Stomach (tissue), 9 donors: ENCODE data around the gene USP24. TPM values are rescaled to one million over a fixed set of nuclear protein-coding genes. Genes with fewer than 3 reads are reported as not detected.

Source experiments
- DNase-seq, 2 donors: peaks; one replicate each; pipeline versions ENCODE4 v3.0.0 to v3.0.0-alpha.2; 2013 to 2019
- H3K27ac ChIP-seq, 5 donors: fragments of 200-600 bp in 4 of 5; sonication (generic) in 4 of 5; one replicate each; pipeline ENCODE4 v1.5.1; 2013 to 2019; ENCODE audit warnings: mild to moderate bottlenecking in 1 of 5, moderate library complexity in 1 of 5
- H3K27me3 ChIP-seq, 3 donors: fragments of 200-600 bp; sonication (generic); one replicate each; pipeline ENCODE4 v1.5.1; 2017 to 2019; ENCODE audit warnings: mixed run types in 1 of 3
- H3K36me3 ChIP-seq, 4 donors: fragments of 200-600 bp; sonication (generic); 1 replicate in 3 of 4; 2 replicates in 1 of 4; pipeline ENCODE4 v1.5.1; 2016 to 2019
- H3K4me1 ChIP-seq, 4 donors: fragments of 200-600 bp; sonication (generic); one replicate each; pipeline ENCODE4 v1.5.1; 2016 to 2019
- H3K4me3 ChIP-seq, 4 donors: fragments of 200-600 bp; sonication (generic) in 3 of 4; one replicate each; pipeline ENCODE4 v1.5.1; 2016 to 2019; ENCODE audit warnings: mild to moderate bottlenecking in 1 of 4
- H3K9me3 ChIP-seq, 4 donors: fragments of 200-600 bp; sonication (generic); one replicate each; pipeline ENCODE4 v1.5.1; 2016 to 2019
- EP300 ChIP-seq: sonication (generic); formaldehyde crosslinking; IDR thresholded peaks from one replicate; pipeline ENCODE4 v1.6.1; 2017; ENCODE audit warnings: antibody characterized with exemption
- POLR2A ChIP-seq, 4 donors: fragments of 450-650 bp; IDR thresholded peaks; one replicate each; pipeline ENCODE4 v1.6.1; 2016; ENCODE audit warnings: antibody characterized with exemption in 4 of 4, control low read depth in 2 of 4, mild to moderate bottlenecking in 1 of 4, moderate library complexity in 1 of 4
- POLR2AphosphoS5 ChIP-seq, 3 donors: sonication (generic); formaldehyde crosslinking; IDR thresholded peaks; one replicate each; pipeline ENCODE4 v1.6.1; 2016; ENCODE audit warnings: antibody characterized with exemption in 3 of 3
- WGBS, 5 donors: extraction: QIAGEN DNeasy Blood & Tissue Kit in 3 of 5; methylation state at CpG; one replicate each; pipeline versions ENCODE4 v1.1.5 to v1.1.7; 2013 to 2018; 5-methylcytosine and 5-hydroxymethylcytosine counted together
- intact Hi-C: fragments of 100-400 bp; cut with DNase I; formaldehyde crosslinking; loops from one replicate; pipeline ENCODE4 v1.15.1; 2023; ENCODE audit warnings: low total_unique reads
- polyA plus RNA-seq, 3 donors: library from polyadenylated mRNA; stranded (reverse); fragments of 200-250 nt; gene quantifications; one replicate each; pipeline ENCODE4 v1.2.3, GENCODE V29; 2013
- total RNA-seq, 5 donors: library from RNA; depleted of rRNA; stranded (reverse); fragments of >200 nt; gene quantifications; one replicate each; pipeline versions ENCODE4 v1.1.0 to v1.2.3, GENCODE V29; 2014 to 2016
- TF ChIP-seq, protein P1 (sequence below), 7 experiments: fragments of 450-650 bp in 4 of 7; fragments of 200-600 bp in 3 of 7; sonication (generic) in 3 of 7; IDR thresholded peaks; one replicate each; pipeline ENCODE4 v1.5.1; 2016 to 2019; ENCODE audit warnings: antibody characterized with exemption in 7 of 7, control low read depth in 2 of 7, mild to moderate bottlenecking in 1 of 7
- donor health status: healthy with polysubstance abuse.
- donor health status: Bipolar disorder and iron deficiency.
- donor health status: healthy.

The USP24 gene
- total and polyA plus RNA-seq, 8 donors, result 5.5 to 114 (median 17.0) TPM

- no peaks in the 10 kb centered on the region for H3K9me3 ChIP-seq
- no peaks in the 10 kb centered on the region for H3K4me1 ChIP-seq
- no peak overlapping the region for H3K27ac ChIP-seq
- DNase-seq, result no peak
- no peaks in the 10 kb centered on the region for H3K27me3 ChIP-seq
- intact Hi-C loops, result no loop called here
- peaks cover 67 to 100% (median 100%) of the 10 kb centered on the region in 4 donors for H3K36me3 ChIP-seq
- WGBS, 5 donors, result 93 to 97% (median 96%) methylated on average over 5 of the region's 5 CpGs
- TF ChIP-seq POLR2A (IDR thresholded peaks at IDR 0.05) (no peak), POLR2AphosphoS5 (IDR thresholded peaks at IDR 0.05) (no peak), EP300 (no peak)
- TF ChIP-seq, protein P1, sequence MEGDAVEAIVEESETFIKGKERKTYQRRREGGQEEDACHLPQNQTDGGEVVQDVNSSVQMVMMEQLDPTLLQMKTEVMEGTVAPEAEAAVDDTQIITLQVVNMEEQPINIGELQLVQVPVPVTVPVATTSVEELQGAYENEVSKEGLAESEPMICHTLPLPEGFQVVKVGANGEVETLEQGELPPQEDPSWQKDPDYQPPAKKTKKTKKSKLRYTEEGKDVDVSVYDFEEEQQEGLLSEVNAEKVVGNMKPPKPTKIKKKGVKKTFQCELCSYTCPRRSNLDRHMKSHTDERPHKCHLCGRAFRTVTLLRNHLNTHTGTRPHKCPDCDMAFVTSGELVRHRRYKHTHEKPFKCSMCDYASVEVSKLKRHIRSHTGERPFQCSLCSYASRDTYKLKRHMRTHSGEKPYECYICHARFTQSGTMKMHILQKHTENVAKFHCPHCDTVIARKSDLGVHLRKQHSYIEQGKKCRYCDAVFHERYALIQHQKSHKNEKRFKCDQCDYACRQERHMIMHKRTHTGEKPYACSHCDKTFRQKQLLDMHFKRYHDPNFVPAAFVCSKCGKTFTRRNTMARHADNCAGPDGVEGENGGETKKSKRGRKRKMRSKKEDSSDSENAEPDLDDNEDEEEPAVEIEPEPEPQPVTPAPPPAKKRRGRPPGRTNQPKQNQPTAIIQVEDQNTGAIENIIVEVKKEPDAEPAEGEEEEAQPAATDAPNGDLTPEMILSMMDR (IDR thresholded peaks at IDR 0.05), result no peak
- no peak overlapping the region for H3K4me3 ChIP-seq
Measured at GRCh38 chr1:55095095-55095494, 120.1 kb downstream of the USP24 start.

DNA sequence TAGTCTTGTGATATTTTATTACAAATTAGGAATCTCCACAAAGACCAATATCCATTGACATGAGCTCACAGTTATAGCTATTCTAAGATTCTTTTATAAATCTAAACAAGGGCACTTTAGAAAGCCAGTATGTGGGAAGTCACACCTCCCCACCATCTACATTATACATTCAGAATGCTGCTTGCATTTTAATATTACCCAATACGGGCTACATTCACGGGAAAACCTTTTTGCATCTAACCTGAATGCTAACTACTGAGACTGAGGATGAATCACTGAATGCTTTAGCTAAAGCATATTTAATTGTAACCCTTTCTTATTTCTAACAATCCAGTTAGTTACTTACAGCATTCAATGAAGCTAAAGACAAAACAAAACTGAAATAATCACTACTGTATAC lies 122.7 kb downstream of the USP24 start:
- Histone ChIP-seq H3K9me3 (no peaks in the 10 kb centered on the region), H3K36me3 (peaks cover 83 to 100% (median 100%) of the 10 kb centered on the region in 4 donors), H3K27ac (no peak overlapping the region), H3K4me1 (no peaks in the 10 kb centered on the region), H3K27me3 (no peaks in the 10 kb centered on the region), H3K4me3 (no peak overlapping the region)
- intact Hi-C loops, result no loop called here
- TF ChIP-seq POLR2AphosphoS5 (IDR thresholded peaks at IDR 0.05), result no peak
- no peak for TF ChIP-seq EP300
- TF ChIP-seq, protein P1 (IDR thresholded peaks at IDR 0.05), result no peak
- no peak for TF ChIP-seq POLR2A (IDR thresholded peaks at IDR 0.05)
- no peak for DNase-seq
- WGBS, 5 donors, result 90 to 95% (median 92%) methylated on average over 2 of the region's 2 CpGs

GRCh38 chr1:55089683-55090082 lies 125.5 kb downstream of the USP24 start:
- intact Hi-C loops, result loop anchor here (2.0 kb wide), 1 partner anchor 15 kb away; no protein-coding TSS in a partner anchor
- Histone ChIP-seq H3K27ac (no peak overlapping the region), H3K4me3 (no peak overlapping the region), H3K27me3 (no peaks in the 10 kb centered on the region), H3K36me3 (peaks cover 85 to 100% (median 100%) of the 10 kb centered on the region in 4 donors), H3K9me3 (no peaks in the 10 kb centered on the region), H3K4me1 (no peaks in the 10 kb centered on the region)
- 78 to 89% (median 86%) methylated on average over 2 of the region's 2 CpGs for WGBS, 5 donors
- TF ChIP-seq, protein P1 (IDR thresholded peaks at IDR 0.05), result no peak
- TF ChIP-seq POLR2AphosphoS5 (IDR thresholded peaks at IDR 0.05) (no peak), EP300 (no peak), POLR2A (IDR thresholded peaks at IDR 0.05) (no peak)
- DNase-seq, result no peak

DNA sequence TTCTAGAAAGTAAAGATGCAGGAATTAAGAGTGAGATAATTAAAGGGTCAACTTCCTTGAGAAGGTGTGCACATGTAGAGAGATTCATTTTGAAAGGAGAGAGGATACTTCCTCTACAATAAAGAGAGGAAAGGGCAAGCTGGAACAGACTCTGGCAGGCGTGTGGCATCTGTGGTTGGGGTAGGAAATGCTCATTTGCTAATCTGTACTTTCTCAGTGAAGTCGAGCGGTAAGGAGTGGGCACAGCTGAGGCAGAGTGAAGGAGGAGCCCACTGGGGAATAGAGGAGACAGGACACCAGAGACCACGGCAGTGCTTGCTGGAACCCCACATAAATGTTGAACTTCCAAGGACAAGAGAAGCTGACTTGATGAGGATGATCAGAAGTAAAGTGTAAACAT lies 126.8 kb downstream of the USP24 start:
- intact Hi-C loops, result no loop called here
- 69 to 83% (median 74%) methylated on average over 4 of the region's 4 CpGs for WGBS, 5 donors
- no peaks in the 10 kb centered on the region for H3K27me3 ChIP-seq
- H3K36me3 ChIP-seq, result peaks cover 82 to 100% (median 100%) of the 10 kb centered on the region in 4 donors
- H3K27ac ChIP-seq, result no peak overlapping the region
- no peak for DNase-seq
- H3K4me1 ChIP-seq, result no peaks in the 10 kb centered on the region
- H3K4me3 ChIP-seq, result no peak overlapping the region
- H3K9me3 ChIP-seq, result no peaks in the 10 kb centered on the region
- no peak for TF ChIP-seq EP300
- TF ChIP-seq POLR2A (IDR thresholded peaks at IDR 0.05), result no peak
- TF ChIP-seq POLR2AphosphoS5 (IDR thresholded peaks at IDR 0.05), result no peak
- TF ChIP-seq, protein P1 (IDR thresholded peaks at IDR 0.05), result no peak
